Fibroblast of skin of scalp (primary cell): ENCODE results near the gene HIC1. TPM values are rescaled to one million over a fixed set of nuclear protein-coding genes. Genes with fewer than 3 reads are reported as not detected.
"Not testable (repeated sequence)": the region's sequence is repeated elsewhere in the genome, so short reads cannot be mapped to it uniquely, and the experiment has no call there.

Source experiments
- DNase-seq: peaks from one replicate; pipeline ENCODE4 v3.0.0-alpha.2; 2013
- polyA plus RNA-seq, 2 experiments: library from polyadenylated mRNA; unstranded; fragments of 120-200 nt; gene quantifications; one replicate each; pipeline ENCODE4 v1.2.1, GENCODE V29; 2013; ENCODE audit not compliant: insufficient read length in 2 of 2

Gene HIC1
- polyA plus RNA-seq (2013, experiment 1 of 2; ENCODE audit: insufficient read length) = 26.5 TPM
- 28.5 TPM for polyA plus RNA-seq (2013, experiment 2 of 2; ENCODE audit: insufficient read length)

GRCh38 chr17:2054512-2055291, at the start of gene HIC1:
TSS of gene HIC1 (plus strand) at chr17:2055103. CDS start at chr17:2056691, 1,588 bp downstream.
- DNase-seq = peak; percentile 83

- DNase-seq = no peak
Observed at GRCh38 chr17:2008332-2009126, 46.4 kb upstream of the HIC1 start.

GRCh38 chr17:2009737-2010136, 45.2 kb upstream of the HIC1 start:
- DNase-seq = no peak

GRCh38 chr17:2011411-2012371, 43.2 kb upstream of the HIC1 start:
- peak; percentile 83 for DNase-seq

- DNase-seq = no peak
Observed at GRCh38 chr17:2012499-2012898, 42.4 kb upstream of the HIC1 start.

- DNase-seq = not testable (repeated sequence)
Observed at GRCh38 chr17:2013220-2013993, 41.5 kb upstream of the HIC1 start.

- no peak for DNase-seq
Observed at GRCh38 chr17:2013994-2014317, 40.9 kb upstream of the HIC1 start.

GRCh38 chr17:2015314-2015713, 39.6 kb upstream of the HIC1 start:
- no peak for DNase-seq

- no peak for DNase-seq
Observed at GRCh38 chr17:2016494-2016893, 38.4 kb upstream of the HIC1 start.

GRCh38 chr17:2017274-2017941, 37.5 kb upstream of the HIC1 start:
- no peak for DNase-seq

- no peak for DNase-seq
Observed at GRCh38 chr17:2018716-2019510, 36.0 kb upstream of the HIC1 start.

GRCh38 chr17:2019723-2020122, 35.2 kb upstream of the HIC1 start:
- no peak for DNase-seq

GRCh38 chr17:2020721-2021120, 34.2 kb upstream of the HIC1 start:
- no peak for DNase-seq

GRCh38 chr17:2022647-2023240, 32.2 kb upstream of the HIC1 start:
- no peak for DNase-seq

- no peak for DNase-seq
Observed at GRCh38 chr17:2023256-2023655, 31.6 kb upstream of the HIC1 start.

GRCh38 chr17:2023692-2024571, 31.0 kb upstream of the HIC1 start:
- peak; percentile 36 for DNase-seq

- no peak for DNase-seq
Observed at GRCh38 chr17:2024572-2025219, 30.2 kb upstream of the HIC1 start.

- DNase-seq = peak; percentile 66
Observed at GRCh38 chr17:2025220-2025621, 29.7 kb upstream of the HIC1 start, which contains the start of gene RTN4RL1. TSS of gene RTN4RL1 (minus strand) at chr17:2025334. CDS start at chr17:2024865, 469 bp downstream.
